ENCODE results near the gene RS1. TPM values are rescaled to one million over a fixed set of nuclear protein-coding genes. Genes with fewer than 3 reads are reported as not detected.

Gene RS1
- total RNA-seq, 4 donors from 2014 or later: not detected

GRCh38 chrX:18652636-18653035 lies 19.3 kb downstream of the RS1 start:
- DNase-seq (ENCODE audit: low spot score) (no peak), ATAC-seq (ENCODE audit: low FRiP score) (no peak)
- no peak for TF ChIP-seq CTCF (IDR thresholded peaks at IDR 0.05)

DNA sequence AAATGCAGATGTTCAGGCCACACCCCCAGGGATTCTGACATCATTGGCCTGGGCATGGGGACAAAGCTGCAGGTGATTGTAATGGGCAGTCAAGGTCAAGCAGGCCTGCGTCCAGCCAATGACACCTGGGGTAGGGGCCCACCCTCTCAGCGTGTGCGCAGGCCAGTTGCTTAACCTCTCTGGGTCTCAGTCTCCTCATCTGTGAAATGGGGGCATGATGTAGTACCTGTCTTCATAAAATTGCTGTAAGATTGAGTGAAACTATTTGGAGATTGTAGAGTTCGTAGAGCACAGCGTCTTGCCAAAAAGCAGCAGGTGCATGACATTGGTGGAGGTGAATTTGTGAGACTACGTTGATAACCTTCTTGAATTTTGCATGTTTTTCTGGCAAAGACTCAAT lies 21.2 kb downstream of the RS1 start:
- ATAC-seq (ENCODE audit: low FRiP score) (no peak), DNase-seq (ENCODE audit: low spot score) (no peak)
- no peak for TF ChIP-seq CTCF (IDR thresholded peaks at IDR 0.05)

GRCh38 chrX:18649498-18649951 lies 22.4 kb downstream of the RS1 start:
- ATAC-seq (ENCODE audit: low FRiP score) (no peak), DNase-seq (ENCODE audit: low spot score) (no peak)
- TF ChIP-seq CTCF (IDR thresholded peaks at IDR 0.05): no peak

DNA sequence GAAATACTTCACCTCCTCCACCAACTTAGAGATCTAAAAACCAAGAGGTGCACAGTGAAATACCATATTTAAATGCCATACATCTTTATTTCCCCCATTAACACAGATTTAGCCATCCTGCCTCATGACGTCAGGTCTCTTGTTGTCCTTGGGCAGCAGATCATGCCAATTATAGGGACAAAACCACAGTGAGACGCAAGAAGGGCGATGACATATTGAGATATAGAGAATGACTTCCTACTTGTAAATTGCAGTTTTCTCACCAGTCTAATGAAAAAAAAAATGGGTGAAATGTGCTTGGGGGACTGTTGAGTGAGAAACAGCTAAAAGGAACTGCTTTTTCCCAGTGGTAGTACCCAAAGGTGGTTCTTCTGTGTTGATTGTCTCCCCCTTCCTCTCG lies 24.3 kb downstream of the RS1 start:
- TF ChIP-seq CTCF (IDR thresholded peaks at IDR 0.05): no peak
- ATAC-seq (ENCODE audit: low FRiP score) (no peak), DNase-seq (ENCODE audit: low spot score) (no peak)

DNA sequence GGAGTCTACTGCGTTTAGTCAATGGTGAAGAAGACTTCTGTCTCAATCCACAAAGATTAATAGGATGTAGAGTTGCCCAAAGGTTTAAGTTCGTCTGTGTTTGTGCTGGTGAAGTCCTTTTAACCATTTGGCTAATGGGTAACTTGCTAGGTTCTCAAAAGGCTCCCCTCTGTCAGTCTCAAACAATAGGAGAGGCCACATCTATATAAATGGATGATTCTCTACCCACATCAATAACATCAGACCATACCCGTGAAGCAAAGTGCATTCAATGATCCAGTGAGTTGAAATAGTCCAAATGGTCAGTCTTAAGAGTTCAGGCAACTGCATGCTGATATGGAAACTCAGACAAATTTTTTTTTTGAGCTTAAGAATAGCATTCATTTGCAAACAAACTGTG lies 28.1 kb downstream of the RS1 start:
- no peak for DNase-seq (ENCODE audit: low spot score)
- TF ChIP-seq CTCF (IDR thresholded peaks at IDR 0.05): no peak
- no peak for ATAC-seq (ENCODE audit: low FRiP score)

- ATAC-seq (ENCODE audit: low FRiP score) (no peak), DNase-seq (ENCODE audit: low spot score) (no peak)
- no peak for TF ChIP-seq CTCF (IDR thresholded peaks at IDR 0.05)
Measured at GRCh38 chrX:18643243-18643642, 28.7 kb downstream of the RS1 start.

- ATAC-seq (ENCODE audit: low FRiP score) (no peak), DNase-seq (ENCODE audit: low spot score) (no peak)
- TF ChIP-seq CTCF (IDR thresholded peaks at IDR 0.05): no peak
Measured at GRCh38 chrX:18640686-18641085, 31.2 kb downstream of the RS1 start.
